HPDE6-E6E7 (cell line): ENCODE measurements around the gene POLD1.

Source experiments
- DNase-seq: peaks from one replicate; pipeline ENCODE4 v3.0.0; 2011; ENCODE audit warnings: missing footprints; ENCODE audit errors: extremely low spot score

The POLD1 gene

GRCh38 chr19:50418176-50419021 is 34.3 kb downstream of the POLD1 start, which contains the start of gene SPIB:
Gene SPIB, plus strand, starts transcription at chr19:50418938. Its CDS starts 25 bp downstream, at chr19:50418963.
- no peak for DNase-seq

GRCh38 chr19:50419022-50419579 is 35.0 kb downstream of the POLD1 start:
- no peak for DNase-seq

DNA sequence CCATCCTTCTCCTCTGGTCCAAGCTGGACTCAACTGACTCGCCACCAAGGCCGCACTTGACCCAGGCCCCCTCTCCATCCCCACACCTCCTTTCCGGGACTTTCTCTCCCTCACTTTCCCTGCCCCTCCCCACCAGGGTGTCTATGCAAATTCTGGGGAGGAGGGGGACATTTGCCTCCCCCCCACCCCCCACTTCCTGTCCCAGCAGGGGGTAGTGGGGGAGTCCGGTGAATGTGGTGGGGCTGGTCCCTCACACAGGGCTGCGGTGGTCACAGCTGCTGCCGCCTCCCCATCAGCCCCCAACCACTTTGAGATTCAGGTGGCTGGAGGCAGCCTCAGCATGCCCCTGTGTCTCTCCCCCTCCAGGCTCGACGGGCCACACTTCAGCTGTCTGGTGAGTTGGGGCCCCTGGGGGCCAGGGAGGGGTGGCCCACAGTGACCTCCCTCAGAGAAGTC is 35.5 kb downstream of the POLD1 start:
- no peak for DNase-seq

GRCh38 chr19:50420127-50420526 is 36.0 kb downstream of the POLD1 start:
- DNase-seq, result no peak

DNA sequence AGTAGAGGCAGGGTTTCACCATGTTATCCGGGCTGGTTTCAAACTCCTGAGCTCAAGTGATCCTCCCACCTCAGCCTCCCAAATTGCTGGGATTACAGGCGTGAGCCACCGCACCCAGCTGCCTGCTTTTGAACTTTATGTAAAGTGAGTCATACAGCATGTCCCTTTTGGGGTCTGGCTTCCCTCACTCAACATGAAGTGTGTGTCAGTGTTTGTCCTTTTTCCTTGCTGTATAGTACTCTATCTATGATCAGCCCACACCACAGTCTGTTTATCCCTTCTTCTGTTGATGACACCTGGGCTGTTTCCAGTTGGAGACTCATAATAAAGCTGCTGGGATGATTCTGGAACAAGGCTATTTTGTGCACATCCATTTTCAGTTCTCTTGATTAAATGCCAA is 36.7 kb downstream of the POLD1 start:
- no peak for DNase-seq

DNA sequence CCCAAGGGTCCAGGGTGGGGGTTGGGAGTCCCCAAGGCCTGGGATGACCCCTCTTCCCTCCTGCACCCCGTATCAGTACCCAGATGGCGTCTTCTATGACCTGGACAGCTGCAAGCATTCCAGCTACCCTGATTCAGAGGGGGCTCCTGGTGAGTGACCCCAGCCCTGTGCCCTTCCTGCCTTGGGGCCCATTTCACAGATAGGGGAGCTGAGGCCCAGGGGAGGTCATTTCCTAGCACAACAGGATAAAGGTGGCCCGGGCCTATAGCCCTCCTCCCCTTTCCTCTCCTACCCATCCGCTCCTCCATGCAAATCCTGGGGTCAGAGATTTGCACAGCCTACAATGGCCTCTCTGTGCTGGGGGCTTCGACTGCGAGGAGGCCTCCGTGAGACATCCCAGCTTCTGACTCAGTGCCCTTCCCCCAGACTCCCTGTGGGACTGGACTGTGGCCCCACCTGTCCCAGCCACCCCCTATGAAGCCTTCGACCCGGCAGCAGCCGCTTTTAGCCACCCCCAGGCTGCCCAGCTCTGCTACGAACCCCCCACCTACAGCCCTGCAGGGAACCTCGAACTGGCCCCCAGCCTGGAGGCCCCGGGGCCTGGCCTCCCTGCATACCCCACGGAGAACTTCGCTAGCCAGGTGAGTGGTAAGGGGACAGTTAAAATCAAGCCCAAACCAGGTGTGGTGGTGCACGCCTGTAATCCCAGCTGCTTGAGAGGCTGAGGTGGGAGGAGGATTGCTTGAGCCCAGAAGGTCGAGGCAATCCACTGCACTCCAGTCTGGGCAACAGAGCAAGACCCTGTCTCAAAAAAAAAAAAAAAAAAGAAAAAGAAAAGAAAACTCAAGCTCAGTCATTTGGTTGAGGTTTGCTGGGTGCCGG is 38.5 kb downstream of the POLD1 start:
- DNase-seq, result no peak

DNA sequence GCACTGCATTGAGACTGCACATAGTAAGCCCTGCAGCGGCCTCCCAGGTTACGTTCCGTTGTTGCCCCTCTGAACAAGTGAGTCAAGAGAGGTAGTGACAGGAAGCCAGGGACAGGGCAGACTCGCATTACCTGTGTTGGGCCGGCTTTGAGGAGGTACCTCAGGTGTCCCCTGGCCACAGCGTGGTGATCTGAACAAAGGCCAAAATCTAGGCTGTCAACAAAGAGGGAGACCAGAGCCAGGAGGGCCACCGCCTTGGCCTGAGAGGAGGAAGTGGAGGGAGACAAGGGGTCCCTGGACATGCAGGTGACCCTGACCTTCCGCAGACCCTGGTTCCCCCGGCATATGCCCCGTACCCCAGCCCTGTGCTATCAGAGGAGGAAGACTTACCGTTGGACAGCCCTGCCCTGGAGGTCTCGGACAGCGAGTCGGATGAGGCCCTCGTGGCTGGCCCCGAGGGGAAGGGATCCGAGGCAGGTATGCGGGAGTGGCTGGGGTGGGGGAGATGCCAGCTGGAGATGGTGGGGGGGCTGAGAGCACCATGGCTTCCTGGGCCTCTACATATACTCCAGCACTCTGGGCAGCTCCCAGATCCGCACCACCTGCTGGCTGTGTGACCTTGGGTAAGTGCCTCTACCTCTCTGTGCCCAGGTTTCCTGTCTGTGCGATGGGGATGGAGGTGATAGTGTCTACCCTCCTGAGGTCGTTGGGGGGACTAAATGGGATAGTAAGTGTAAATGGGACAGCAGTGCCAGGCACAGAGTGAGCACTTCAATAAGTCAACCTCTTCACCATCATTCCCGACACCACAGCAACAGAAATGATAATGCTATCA is 39.3 kb downstream of the POLD1 start:
- DNase-seq, result no peak

DNA sequence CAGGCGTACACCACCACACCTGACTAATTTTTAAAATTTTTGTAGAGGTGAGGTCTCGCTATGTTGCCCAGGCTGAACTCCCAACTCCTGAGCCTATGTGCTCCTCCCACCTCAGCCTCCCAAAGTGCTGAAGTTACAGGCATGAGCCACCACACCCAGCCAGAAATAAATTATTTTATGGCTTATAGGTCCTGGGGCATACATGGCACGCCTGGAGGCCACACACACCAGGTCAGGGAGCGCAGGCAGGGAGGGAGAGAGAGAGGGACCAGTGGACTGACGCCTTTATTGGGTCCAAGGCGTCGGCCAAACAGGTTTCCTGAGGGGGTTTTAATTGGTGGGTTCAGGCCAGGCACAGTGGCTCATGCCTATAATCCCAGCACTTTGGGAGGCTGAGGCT is 41.4 kb downstream of the POLD1 start:
- no peak for DNase-seq

DNA sequence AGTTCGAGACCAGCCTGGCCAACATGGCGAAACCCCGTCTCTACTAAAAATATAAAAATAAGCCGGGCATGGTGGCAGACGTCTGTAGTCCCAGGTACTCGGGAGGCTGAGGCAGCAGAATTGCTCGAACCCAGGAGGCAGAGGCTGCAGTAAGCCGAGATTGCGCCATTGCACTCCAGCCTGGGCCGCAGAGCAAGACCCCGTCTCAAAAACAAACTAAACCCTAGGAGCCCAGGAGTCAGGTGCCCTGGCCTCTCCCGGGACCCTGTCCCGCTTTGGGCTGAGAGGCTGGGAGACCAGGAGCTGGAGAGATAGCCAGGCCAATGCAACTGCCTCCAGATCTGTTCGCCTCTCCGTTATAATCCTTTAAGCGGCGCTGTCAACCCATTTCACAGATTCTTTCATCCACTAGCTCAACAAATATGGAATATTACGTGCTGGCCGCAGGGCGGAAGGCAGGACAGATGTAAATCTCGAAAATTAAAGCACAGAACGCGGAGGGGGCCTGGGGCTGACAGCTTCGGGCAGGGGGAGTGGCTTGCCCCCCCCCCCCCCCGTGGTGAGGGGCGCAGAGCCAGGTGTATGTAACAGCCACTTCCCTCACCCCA is 43.3 kb downstream of the POLD1 start:
- DNase-seq, result no peak

- DNase-seq, result no peak
Observed at GRCh38 chr19:50427997-50428425, 43.9 kb downstream of the POLD1 start.

GRCh38 chr19:50428772-50429463 is 44.8 kb downstream of the POLD1 start:
- no peak for DNase-seq

GRCh38 chr19:50430888-50431342 is 46.8 kb downstream of the POLD1 start:
- no peak for DNase-seq

GRCh38 chr19:50431343-50432220 is 47.4 kb downstream of the POLD1 start:
- DNase-seq, result peak; percentile 86

GRCh38 chr19:50432221-50433028 is 48.3 kb downstream of the POLD1 start, which contains the start of gene MYBPC2:
Gene MYBPC2, plus strand, starts transcription at chr19:50432892. Its CDS starts 62 bp downstream, at chr19:50432954.
- no peak for DNase-seq

DNA sequence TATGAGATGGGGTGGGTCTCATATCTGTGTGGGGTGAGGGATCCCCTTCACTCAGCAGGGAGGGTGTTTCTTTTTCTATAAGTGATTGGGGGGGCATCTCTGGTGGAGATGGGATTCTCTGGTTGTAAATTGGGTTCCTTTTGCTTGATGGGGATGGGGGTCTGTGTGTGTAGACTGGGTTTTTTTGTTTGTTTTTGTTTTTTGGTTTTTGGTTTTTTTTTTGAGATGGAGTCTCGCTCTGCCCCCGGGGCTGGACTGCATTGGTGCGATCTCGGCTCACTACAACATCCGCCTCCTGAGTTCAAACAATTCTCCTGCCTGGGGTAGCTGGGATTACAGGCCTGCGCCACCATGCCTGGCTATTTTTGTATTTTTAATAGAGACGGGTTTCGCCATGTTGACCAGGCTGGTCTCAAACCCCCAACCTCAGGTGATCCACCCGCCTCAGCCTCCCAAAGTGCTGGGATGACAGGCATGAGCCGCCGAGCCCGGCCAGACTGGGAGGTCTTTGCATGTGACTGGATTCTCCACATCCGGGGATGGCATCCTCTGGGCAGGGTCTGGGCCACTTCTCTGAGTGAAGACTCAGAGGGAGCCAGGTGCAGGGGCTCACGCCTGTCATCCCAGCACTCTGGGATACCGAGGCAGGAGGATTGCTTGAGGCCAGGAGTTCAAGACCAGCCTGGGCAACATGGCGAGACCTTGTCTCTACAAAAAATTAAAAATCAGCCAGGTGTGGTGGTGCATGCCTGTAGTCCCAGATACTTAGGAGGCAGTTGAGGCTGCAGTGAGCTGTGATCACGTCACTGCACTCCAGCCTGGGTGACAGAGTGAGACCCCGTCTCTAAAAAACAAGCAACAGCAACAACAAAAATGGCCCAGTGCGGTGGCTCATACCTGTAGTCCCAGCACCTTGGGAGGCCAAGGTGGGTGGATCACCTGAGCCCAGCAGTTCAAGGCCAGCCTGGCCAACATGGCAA is 49.3 kb downstream of the POLD1 start:
- no peak for DNase-seq

DNA sequence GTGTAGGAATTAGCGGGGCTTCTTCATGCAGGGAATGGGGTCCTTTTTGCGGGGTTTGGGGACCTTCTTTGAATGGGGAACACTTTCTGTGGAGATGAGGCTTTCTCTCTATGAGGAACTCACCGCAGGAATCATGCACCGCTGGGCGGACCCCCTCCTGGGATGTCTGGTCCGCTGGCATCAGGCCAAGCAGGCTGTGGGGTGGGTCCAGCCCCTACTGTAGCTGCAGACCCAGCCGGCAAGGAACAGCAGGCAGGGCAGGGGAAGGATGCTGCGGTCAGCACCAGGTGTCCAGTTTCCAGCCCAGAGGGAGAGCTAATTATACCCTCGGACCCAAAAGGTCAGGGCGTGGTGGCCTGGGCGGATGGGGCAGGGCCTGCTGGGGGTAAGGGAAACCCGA is 50.4 kb downstream of the POLD1 start:
- DNase-seq, result no peak

- no peak for DNase-seq
Observed at GRCh38 chr19:50435221-50435620, 51.1 kb downstream of the POLD1 start.
